ENCODE data around the gene RIMBP2. TPM values are rescaled to one million over a fixed set of nuclear protein-coding genes. Genes with fewer than 3 reads are reported as not detected.

RIMBP2 gene
- total RNA-seq, 1 donor from 2014 or later: 0.09 TPM

DNA sequence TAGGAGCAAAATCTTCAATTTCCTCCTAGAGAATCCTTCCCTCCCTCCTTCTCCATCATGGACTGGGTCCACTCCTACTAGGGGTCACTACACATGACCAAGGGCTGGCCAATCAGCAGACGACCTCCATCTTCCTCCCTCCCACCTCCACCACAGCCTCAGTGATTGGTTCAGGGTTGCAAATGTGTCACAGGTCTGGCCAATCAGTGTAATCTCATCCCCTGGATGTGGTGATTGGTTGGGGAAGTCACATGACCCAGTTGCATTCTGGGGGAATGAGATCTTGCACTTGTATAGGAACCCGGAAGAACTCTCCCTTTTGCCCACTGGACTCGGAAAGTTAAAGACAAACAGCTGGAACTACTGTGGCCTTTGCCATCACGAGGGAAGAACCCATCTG lies 209.3 kb downstream of the RIMBP2 start:
- no peaks in the 10 kb centered on the region for H3K36me3 ChIP-seq
- no peaks in the 10 kb centered on the region for H3K9me3 ChIP-seq
- ATAC-seq (no peak), DNase-seq (no peak)
- no peaks in the 10 kb centered on the region for H3K27me3 ChIP-seq
- H3K27ac ChIP-seq: no peak overlapping the region
- TF ChIP-seq, protein P1, sequence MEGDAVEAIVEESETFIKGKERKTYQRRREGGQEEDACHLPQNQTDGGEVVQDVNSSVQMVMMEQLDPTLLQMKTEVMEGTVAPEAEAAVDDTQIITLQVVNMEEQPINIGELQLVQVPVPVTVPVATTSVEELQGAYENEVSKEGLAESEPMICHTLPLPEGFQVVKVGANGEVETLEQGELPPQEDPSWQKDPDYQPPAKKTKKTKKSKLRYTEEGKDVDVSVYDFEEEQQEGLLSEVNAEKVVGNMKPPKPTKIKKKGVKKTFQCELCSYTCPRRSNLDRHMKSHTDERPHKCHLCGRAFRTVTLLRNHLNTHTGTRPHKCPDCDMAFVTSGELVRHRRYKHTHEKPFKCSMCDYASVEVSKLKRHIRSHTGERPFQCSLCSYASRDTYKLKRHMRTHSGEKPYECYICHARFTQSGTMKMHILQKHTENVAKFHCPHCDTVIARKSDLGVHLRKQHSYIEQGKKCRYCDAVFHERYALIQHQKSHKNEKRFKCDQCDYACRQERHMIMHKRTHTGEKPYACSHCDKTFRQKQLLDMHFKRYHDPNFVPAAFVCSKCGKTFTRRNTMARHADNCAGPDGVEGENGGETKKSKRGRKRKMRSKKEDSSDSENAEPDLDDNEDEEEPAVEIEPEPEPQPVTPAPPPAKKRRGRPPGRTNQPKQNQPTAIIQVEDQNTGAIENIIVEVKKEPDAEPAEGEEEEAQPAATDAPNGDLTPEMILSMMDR (IDR thresholded peaks at IDR 0.05): no peak
- no peak overlapping the region for H3K4me3 ChIP-seq
- H3K4me1 ChIP-seq: no peaks in the 10 kb centered on the region
- intact Hi-C loops (cut with DNase I): no loop called here

DNA sequence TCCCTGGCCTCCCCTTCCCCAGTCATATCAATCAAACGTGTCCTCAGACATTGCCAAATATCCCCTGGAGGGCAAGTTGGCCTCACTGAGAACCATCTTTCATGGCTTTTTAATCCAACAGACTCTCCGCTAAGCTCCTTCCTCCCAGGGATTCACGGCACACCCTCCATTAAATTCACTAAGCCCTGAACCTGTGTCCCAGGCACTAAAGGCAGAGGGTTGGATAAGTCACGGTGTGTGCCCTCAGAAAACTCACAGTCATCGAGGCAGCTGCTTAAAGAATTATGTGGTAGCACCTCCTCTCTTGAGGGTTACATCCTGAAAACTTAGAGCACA lies 211.3 kb downstream of the RIMBP2 start:
- DNase-seq (no peak), ATAC-seq (no peak)
- Histone ChIP-seq H3K36me3 (no peaks in the 10 kb centered on the region), H3K27me3 (no peaks in the 10 kb centered on the region), H3K4me1 (no peaks in the 10 kb centered on the region), H3K4me3 (no peak overlapping the region), H3K27ac (no peak overlapping the region), H3K9me3 (no peaks in the 10 kb centered on the region)
- intact Hi-C loops (cut with DNase I): no loop called here
- TF ChIP-seq, protein P1 (IDR thresholded peaks at IDR 0.05): no peak

DNA sequence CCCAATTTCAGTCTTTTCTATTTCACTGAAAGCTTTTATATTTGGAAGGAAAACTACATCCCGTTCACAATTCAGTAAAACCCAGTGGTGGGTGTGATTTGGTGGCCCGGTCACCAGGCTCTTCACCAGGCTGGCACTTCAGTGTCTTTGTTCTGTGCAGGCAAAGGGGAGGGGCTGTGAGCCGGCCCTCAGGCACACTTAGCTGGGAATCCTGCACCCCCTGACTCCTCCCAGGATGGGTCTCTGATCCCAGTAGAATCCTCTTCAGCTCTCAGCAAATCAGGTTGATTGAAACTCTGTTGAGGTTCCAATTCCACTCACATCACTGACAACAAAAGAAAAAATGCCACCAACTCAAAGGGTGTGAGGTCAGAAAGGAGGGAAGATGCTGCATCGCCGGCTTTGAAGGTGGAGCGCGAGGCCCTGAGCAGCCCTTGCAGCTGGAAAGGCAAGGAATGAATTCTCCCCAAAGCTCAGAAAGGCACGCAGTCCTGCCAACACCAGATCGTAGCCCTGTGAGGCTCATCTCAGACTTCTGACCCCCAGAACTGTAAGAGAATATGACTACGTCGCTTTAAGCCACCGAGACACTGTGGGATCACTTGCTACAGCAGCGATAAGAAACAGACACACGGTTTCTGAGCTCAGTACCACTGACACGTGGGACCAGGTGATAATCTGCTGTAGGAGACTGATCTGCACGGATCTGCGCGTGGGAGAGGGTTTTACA lies 211.8 kb downstream of the RIMBP2 start:
- TF ChIP-seq, protein P1 (IDR thresholded peaks at IDR 0.05): no peak
- intact Hi-C loops (cut with DNase I): no loop called here
- no peaks in the 10 kb centered on the region for H3K27me3 ChIP-seq
- no peak overlapping the region for H3K27ac ChIP-seq
- H3K36me3 ChIP-seq: no peaks in the 10 kb centered on the region
- H3K4me3 ChIP-seq: no peak overlapping the region
- H3K4me1 ChIP-seq: no peaks in the 10 kb centered on the region
- H3K9me3 ChIP-seq: no peaks in the 10 kb centered on the region
- DNase-seq: no peak
- no peak for ATAC-seq

DNA sequence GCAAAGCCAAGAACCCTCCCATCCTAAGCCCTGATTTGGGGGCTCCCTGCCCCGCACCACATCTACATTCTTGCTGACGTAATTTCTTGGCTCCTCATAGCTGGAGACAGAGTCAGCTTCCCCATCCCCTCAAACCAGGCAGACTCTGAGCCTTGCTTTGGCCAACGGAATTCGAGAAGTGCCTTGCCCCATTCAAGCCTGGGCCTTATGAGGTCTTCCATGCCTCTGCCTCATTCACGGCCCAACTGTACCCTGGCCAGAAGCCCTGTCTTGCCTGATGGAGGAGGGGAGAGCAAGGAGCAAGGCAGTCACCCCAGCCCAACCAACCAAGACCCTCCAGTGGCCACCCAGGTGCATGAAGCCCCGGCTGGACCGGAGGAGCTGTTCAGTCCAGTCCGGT lies 214.3 kb downstream of the RIMBP2 start:
- ATAC-seq (no peak), DNase-seq (peak; percentile 31)
- Histone ChIP-seq H3K9me3 (no peaks in the 10 kb centered on the region), H3K27ac (no peak overlapping the region), H3K4me3 (no peak overlapping the region), H3K4me1 (no peaks in the 10 kb centered on the region), H3K36me3 (no peaks in the 10 kb centered on the region), H3K27me3 (no peaks in the 10 kb centered on the region)
- intact Hi-C loops (cut with DNase I): no loop called here
- TF ChIP-seq, protein P1 (IDR thresholded peaks at IDR 0.05): no peak

DNA sequence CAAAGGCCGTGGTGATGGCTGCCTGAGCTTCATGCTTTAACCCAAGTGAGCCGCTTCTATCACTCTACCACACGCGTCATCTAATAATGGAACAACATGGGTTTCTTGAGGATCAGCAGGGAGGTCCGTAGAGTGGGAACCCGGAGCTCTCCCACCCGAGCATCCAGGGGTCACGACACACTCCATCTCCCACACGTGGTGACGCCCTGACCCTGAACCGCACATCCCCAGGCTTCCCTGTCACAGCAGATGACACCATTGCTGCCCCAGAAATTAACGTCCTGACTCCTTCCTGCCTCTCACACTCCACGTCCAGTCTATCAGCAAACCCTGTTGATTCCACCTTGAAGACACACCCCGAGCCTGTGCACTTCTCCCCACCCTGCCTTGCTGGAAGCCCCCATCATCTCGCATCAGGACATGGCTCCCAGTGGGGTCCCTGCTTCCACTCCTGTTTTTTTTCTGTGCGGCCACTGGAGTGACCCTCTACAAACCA lies 215.2 kb downstream of the RIMBP2 start:
- no peak overlapping the region for H3K27ac ChIP-seq
- no peaks in the 10 kb centered on the region for H3K36me3 ChIP-seq
- H3K9me3 ChIP-seq: no peaks in the 10 kb centered on the region
- ATAC-seq (no peak), DNase-seq (peak; percentile 33)
- TF ChIP-seq, protein P1 (IDR thresholded peaks at IDR 0.05): no peak
- intact Hi-C loops (cut with DNase I): no loop called here
- no peaks in the 10 kb centered on the region for H3K4me1 ChIP-seq
- no peak overlapping the region for H3K4me3 ChIP-seq
- no peaks in the 10 kb centered on the region for H3K27me3 ChIP-seq
